ENCODE results near the gene OVAAL. TPM values are rescaled to one million over a fixed set of nuclear protein-coding genes. Genes with fewer than 3 reads are reported as not detected.

OVAAL gene
- total and polyA plus RNA-seq, 9 of the 15 experiments (the other 6 are each of a cell fraction or from before 2014, with no cell fraction given), result 0.04 to 0.18 (median 0.08) TPM; not detected in 4

GRCh38 chr1:180609643-180610555 lies 51.1 kb downstream of the OVAAL start (continued):
- no peak for TF ChIP-seq BCL6 (CRISPR knock-in tag; IDR thresholded peaks at IDR 0.05)
- TF ChIP-seq CEBPB (tag; IDR thresholded peaks at IDR 0.05), result peak; percentile 73
- TF ChIP-seq BACH1 (tag; IDR thresholded peaks at IDR 0.05), result 0 out of 2 replicates have a peak, but pooled peaks have one; percentile 41
- TF ChIP-seq RBFOX2 (IDR thresholded peaks at IDR 0.05; ENCODE audit: low read depth, low read length), result peak; percentile 69
- TF ChIP-seq PKNOX1 (IDR thresholded peaks at IDR 0.05), result peak; percentile 91
- TF ChIP-seq ZNF408 (CRISPR knock-in tag; IDR thresholded peaks at IDR 0.05; ENCODE audit: low read depth), result no peak
- TF ChIP-seq KAT2B (IDR thresholded peaks at IDR 0.05; ENCODE audit: low read depth, low read length), result no peak
- 0 out of 2 replicates have a peak, but pooled peaks have one; percentile 29 for TF ChIP-seq ZNF175 (CRISPR knock-in tag; IDR thresholded peaks at IDR 0.05; ENCODE audit: low read depth)
- no peak for TF ChIP-seq ERF (CRISPR knock-in tag; IDR thresholded peaks at IDR 0.05)
- TF ChIP-seq YBX1 (IDR thresholded peaks at IDR 0.05), result no peak
- TF ChIP-seq HLTF (IDR thresholded peaks at IDR 0.05), result no peak
- TF ChIP-seq KDM4B (IDR thresholded peaks at IDR 0.05; ENCODE audit: borderline replicate concordance in 2 of 2, low read depth in 1 of 2), result no peak
- TF ChIP-seq SUPT5H (IDR thresholded peaks at IDR 0.05), result peak; percentile 86
- TF ChIP-seq SOX6 (IDR thresholded peaks at IDR 0.05), result no peak
- peak; percentile 68 for TF ChIP-seq TAF9B (IDR thresholded peaks at IDR 0.05; ENCODE audit: partially characterized antibody)
- TF ChIP-seq SIRT6 (IDR thresholded peaks at IDR 0.05; ENCODE audit: low read depth, low read length), result no peak
- TF ChIP-seq TAF7 (tag; IDR thresholded peaks at IDR 0.05), result peak; percentile 71
- no peak for TF ChIP-seq ZNF518B (CRISPR knock-in tag; IDR thresholded peaks at IDR 0.05)
- peak; percentile 44 for TF ChIP-seq ZBTB8A (IDR thresholded peaks at IDR 0.05; ENCODE audit: partially characterized antibody)
- TF ChIP-seq THAP7 (CRISPR knock-in tag; IDR thresholded peaks at IDR 0.05), result no peak
- TF ChIP-seq HOXB6 (CRISPR knock-in tag; IDR thresholded peaks at IDR 0.05; ENCODE audit: borderline replicate concordance), result no peak
- peak; percentile 85; the same call in 1 of the 2 replicates for TF ChIP-seq GATAD2B (IDR thresholded peaks at IDR 0.05; ENCODE audit: borderline replicate concordance)
- no peak for TF ChIP-seq SMARCE1 (IDR thresholded peaks at IDR 0.05)
- peak; percentile 39 for TF ChIP-seq EP400 (IDR thresholded peaks at IDR 0.05)
- peak; percentile 73; the same call in 1 of the 2 replicates for TF ChIP-seq ELF4 (CRISPR knock-in tag; IDR thresholded peaks at IDR 0.05)
- TF ChIP-seq POLR2AphosphoS2 (IDR thresholded peaks at IDR 0.05; ENCODE audit: low read length), result peak; percentile 29; the same call in 1 of the 2 replicates
